GM23338 (cell line): ENCODE results near the gene CD19.

Source experiments
- CTCF ChIP-seq, 2 experiments: fragments of 200-600 bp in 1 of 2; sonication (generic) in 1 of 2; conservative IDR thresholded peaks; 2 replicates each; pipeline versions ENCODE4 v1.5.1 to v1.6.1; 2016 to 2017; ENCODE audit warnings: antibody characterized with exemption in 2 of 2, low read depth in 2 of 2, mild to moderate bottlenecking in 2 of 2, moderate library complexity in 1 of 2
- ETS1 ChIP-seq: IDR thresholded peaks from 2 replicates; pipeline ENCODE4 v1.6.1; 2016; ENCODE audit warnings: antibody characterized with exemption
- EZH2 ChIP-seq: fragments of 200-600 bp; sonication (generic); IDR thresholded peaks from one replicate; pipeline ENCODE4 v1.8.0; 2017; ENCODE audit warnings: antibody characterized with exemption, mild to moderate bottlenecking, low read depth; ENCODE audit not compliant: unreplicated experiment
- EZH2phosphoT487 ChIP-seq: fragments of 200-600 bp; sonication (generic); IDR thresholded peaks from one replicate; pipeline ENCODE4 v1.8.1; 2018; ENCODE audit warnings: antibody characterized with exemption; ENCODE audit not compliant: unreplicated experiment
- JUNB ChIP-seq: IDR thresholded peaks from one replicate; pipeline ENCODE4 v1.6.1; 2016; ENCODE audit warnings: antibody characterized with exemption; ENCODE audit not compliant: unreplicated experiment
- STAT1 ChIP-seq: IDR thresholded peaks from one replicate; pipeline ENCODE4 v1.6.1; 2016; ENCODE audit warnings: antibody characterized with exemption; ENCODE audit not compliant: unreplicated experiment

- no peak for TF ChIP-seq CTCF (conservative IDR thresholded peaks at IDR 0.05; ENCODE audit: low read depth in 2 of 2)
- TF ChIP-seq JUNB: no peak
- TF ChIP-seq STAT1: no peak
- TF ChIP-seq EZH2: no peak
- TF ChIP-seq EZH2phosphoT487: no peak
- no peak for TF ChIP-seq ETS1
These were observed 27.4 kb upstream of the CD19 start for GRCh38 chr16:28904363-28904762.
